NCI-H2196 treated with DMSO at 0.1 percent for 48 hours (cell line): ENCODE data around the gene GRIFIN.
"Not testable (repeated sequence)": the region's sequence is repeated elsewhere in the genome, so short reads cannot be mapped to it uniquely, and the experiment has no call there.

ENCODE experiments used
- DNase-seq: peaks from one replicate; lab custom pipeline; 2025; ENCODE audit not compliant: unreplicated experiment; lab: John Stamatoyannopoulos, UW

GRIFIN gene

DNA sequence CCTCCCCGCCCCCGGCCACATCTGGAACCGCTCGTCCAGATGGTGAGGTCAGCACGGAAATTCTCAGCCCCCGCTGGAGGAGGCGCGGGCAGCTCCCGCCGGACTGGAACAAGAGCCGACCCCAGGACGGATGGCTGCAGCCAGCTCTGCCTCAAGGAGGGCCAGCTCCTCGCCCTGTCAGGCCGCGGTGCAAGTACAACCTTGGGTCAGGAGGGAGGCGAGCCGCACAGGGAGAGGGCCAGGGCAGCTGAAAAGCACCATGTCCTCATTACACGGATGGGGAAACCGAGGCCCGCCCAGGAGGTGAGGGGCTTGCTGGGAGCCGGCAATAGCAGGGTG is 3.8 kb upstream of the GRIFIN start:
- no peak for DNase-seq

GRCh38 chr7:2479276-2480069 is 3.3 kb upstream of the GRIFIN start:
- DNase-seq, result no peak

DNA sequence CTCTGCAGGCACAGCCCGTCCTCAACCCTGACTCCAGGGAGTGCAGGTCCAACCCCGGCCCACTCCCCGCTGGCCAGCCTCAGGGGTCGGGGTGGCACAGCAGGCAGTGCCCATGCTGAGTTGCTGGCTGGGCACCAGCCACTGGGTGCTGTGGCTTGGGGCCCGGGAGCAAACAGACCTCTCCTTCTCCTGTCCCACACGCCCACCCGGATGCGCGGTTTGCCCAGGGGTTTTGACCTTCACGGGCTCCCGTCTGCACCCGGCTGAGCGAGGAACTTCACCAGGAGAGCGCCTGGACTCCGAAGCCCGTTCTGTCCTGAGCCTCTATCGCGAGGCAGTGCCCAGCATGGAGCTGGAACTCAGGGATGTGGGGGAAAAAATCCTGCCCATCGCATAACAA is 2.6 kb upstream of the GRIFIN start:
- DNase-seq, result no peak

- peak; percentile 39 for DNase-seq
Observed at GRCh38 chr7:2478399-2478785, 2.2 kb upstream of the GRIFIN start.

DNA sequence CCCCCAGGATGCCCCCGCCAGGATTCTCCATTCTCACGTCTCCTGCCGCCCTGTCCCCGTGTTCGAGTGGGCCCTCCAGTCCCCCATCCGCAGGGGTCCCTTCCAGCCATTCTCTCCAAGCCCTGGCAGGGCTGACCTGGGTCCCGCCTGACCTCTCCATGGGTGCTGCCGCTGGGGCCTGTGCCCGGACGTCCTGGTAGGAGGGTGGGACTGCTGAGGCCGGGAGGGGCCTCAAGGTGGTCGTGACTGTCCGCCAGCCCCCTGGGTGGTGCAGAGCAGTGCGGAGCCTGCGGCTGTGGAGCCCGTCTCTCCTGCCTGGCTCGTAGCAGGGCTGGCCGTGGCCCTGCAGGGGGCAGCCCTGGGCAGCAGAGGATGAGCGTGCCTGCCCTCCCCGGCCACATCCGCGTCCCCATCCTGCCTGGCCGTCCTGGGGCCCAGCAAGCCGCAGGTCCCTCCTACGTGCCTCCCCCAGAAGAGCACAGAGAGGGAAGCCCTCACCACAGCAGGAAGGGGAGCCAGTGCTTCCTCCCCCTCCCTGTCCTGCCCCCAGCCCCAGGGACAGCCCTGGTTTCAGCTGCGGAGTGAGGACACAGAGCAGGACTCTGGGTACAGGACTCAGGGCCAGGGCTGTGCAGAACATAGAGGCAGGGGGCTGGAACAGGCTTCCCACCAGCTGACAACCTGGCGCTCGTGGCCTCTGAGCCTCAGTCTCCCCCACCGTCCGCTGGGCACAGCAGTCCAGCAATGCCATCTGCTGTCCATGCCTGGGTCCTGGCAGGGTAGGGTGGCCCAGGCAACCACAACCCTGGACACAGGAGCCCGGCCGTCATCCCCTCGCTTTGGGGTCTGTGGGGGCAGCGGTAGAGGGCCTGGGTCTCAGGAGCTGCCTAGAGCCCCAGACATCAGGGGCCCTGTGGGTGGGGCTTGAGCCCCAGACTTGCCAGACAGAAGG is 1.5 kb upstream of the GRIFIN start:
- peak; percentile 11 for DNase-seq

DNA sequence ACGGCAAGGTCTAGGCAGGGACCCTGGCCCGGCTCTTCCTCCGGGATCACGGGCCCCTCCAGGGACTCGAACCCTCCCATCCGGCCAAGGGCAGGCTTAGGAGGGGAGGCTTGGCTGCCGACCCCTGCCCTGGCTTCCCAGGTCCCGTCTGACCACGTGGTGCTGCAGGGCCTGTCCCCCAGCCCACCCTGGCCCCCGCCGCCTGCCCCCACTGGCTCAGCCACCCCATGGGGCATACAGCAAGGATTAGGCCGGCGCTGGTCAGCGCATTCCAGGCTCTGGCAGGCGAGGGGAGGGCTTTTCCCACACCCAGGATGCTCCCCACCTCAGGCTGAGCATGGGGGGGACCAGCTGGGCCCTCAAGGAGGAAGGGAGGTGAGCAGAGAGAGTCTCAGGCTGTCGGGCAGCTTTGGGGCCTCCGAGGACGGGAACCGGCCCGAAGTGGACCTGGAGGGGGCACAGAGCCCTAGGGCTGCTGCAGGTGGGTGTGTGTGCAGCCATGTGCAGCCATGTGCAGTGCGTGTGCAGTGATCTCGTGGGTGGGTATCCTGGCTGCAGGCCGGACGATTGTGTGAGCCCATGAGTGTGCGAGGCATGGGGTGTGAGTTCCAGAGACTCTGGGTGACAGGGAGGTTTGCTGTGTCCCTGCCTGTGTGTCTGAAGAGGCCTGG is 713 bp upstream of the GRIFIN start:
- no peak for DNase-seq

- no peak for DNase-seq
Observed at GRCh38 chr7:2475678-2476015, 551 bp downstream of the GRIFIN start.

GRCh38 chr7:2474813-2475677 is 1.2 kb downstream of the GRIFIN start:
- DNase-seq, result no peak

DNA sequence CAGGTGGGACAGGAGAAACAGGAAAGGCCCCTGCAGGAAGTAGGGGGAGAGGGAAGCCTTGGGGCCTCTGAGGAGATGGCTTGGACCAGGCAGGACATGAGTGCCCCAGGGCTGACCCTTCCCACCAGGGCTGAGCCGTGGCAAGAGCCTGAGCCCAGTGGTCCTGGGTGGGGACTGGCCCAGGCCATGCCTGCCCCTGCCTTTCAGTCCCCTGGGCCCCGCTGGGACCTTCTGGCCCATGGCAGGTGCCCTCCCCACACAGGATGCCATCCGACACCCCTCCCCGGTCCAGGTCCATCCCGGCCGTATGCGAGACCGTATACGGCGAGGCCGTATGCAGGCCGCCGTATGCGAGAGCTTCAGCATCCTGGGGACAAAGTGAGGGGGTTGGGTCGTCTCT is 2.0 kb downstream of the GRIFIN start:
- DNase-seq, result no peak

DNA sequence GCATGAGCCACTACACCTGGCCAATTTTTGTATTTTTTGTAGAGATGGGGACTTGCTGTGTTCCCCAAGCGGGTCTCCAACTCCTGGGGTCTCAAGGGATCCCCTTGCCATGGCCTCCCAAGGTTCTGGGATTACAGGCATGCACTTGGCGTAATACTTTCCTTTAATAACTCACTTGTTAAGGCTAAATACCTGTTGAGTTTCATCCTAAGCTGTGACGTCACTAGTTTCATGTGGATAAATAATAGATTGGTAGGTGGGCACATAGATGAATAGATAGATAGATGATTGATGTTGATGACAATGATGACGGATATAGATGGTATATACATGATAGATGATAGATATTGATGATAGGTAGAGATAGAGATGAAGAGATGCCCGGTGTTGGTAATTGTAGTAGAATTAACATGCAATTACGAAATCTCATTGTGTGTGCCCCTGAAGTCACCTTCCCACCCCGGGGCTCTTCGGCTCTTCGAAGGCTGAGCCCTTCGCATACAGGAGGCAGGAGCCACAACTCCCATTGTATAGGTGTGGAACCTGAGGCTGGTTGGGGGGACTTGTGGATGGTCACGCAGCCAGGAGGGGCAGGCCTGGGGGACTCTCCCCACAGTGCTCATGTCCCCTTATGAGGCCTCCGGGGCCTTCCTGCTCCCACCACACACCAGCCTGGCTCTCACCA is 2.6 kb downstream of the GRIFIN start:
- no peak for DNase-seq

GRCh38 chr7:2472739-2473138 is 3.5 kb downstream of the GRIFIN start:
- DNase-seq, result no peak

GRCh38 chr7:2471396-2471795 is 4.8 kb downstream of the GRIFIN start:
- DNase-seq, result peak; percentile 47

DNA sequence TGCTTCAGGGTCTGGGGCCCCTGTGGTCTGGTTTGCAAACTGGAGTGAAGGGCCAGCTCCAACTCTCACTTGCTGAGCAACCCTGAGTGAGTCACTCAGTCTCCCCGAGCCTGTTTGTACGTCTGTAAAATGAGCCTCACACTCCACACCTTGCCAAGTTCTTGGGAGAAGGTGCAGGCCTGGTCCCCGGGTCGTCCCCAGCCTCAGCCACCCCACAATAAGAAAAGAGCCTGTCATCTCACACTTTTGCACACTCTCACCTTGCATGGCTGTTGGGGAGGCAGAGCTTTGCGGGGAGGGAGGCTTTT is 5.2 kb downstream of the GRIFIN start:
- DNase-seq, result no peak

GRCh38 chr7:2470204-2471021 is 5.8 kb downstream of the GRIFIN start:
- no peak for DNase-seq

- DNase-seq, result not testable (repeated sequence)
Observed at GRCh38 chr7:2469460-2470203, 6.6 kb downstream of the GRIFIN start.

DNA sequence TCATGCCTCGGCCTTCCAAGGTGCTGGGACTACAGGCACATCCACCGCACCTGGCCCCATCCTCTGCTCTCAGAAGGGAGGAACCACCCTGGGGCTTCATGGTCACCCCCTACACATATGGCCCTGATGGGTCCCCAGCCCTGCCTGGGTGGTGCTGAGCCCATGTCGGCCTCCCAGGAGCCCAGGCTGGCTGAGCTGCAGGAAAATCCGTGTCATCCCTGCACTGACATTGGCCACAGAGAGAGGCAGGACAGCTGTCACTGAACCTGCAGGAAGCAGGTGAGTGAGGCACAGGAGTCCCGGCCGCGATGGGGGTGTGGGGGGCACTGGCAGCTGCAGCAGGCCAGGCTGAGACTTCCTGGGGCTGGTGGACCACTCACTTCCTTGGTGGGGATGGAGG is 8.0 kb downstream of the GRIFIN start:
- DNase-seq, result no peak

- no peak for DNase-seq
Observed at GRCh38 chr7:2466675-2467074, 9.5 kb downstream of the GRIFIN start.

DNA sequence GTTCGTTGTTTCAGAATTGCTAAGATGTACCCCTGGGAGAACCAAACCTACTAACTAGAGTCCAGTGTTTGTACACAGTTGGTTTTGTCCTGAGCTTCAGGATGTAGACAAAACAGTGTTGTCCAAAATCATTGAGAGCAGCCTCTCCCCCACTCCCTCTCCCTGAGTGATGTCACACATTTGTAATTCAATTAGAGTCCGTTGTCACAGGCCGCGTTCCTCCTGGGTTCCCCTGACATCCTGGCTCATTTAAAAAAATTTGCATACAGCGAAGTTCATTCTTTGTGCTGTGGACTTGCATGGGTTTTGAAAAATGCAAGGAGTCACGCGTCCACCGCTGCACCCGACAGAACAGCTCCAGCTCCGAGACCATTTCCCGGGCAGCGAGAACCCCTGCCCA is 10.3 kb downstream of the GRIFIN start:
- no peak for DNase-seq

DNA sequence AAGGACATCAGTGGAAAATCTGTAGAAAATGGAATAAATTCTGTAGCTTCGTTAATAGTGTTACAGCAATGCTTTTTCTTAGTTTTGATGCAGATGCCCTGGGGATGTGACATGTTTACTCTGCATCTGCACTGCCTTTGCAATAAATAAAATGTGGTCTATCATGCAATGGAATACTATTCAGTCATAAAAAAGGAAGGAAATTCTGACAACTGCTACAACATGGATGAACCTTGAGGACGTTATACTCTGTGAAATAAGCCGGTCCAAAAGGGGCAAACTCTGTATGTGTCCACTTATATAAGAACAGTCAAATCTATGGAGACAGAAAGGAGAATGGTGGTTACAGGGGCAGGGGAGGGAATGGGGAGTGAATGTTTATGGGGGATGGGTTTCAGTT is 13.5 kb downstream of the GRIFIN start:
- no peak for DNase-seq
